MCF 10A (cell line): ENCODE data around the gene NAALADL2. TPM values are rescaled to one million over a fixed set of nuclear protein-coding genes. Genes with fewer than 3 reads are reported as not detected.

Source experiments
- BruUV-seq: library from RNA; stranded (reverse); fragments of 400-500 nt; replicated peaks from 2 replicates; lab custom pipeline; 2021; lab: Mats Ljungman, UMichigan
- CTCF ChIA-PET: fragments of 300-600 bp; sonication (Branson Sonifier 250); formaldehyde crosslinking; extraction: SDS; loops from one replicate; lab custom pipeline; 2021; ENCODE audit warnings: antibody characterized with exemption, inconsistent platforms; lab: Yijun Ruan, JAX
- POLR2A ChIA-PET: fragments of 300-600, 350-650 bp; sonication (Branson Sonifier 250); formaldehyde crosslinking; extraction: SDS; loops from one replicate; lab custom pipeline; 2020; ENCODE audit warnings: antibody characterized with exemption, inconsistent platforms; lab: Yijun Ruan, JAX
- DNase-seq: peaks from one replicate; pipeline ENCODE4 v3.0.0-alpha.2; 2018; ENCODE audit not compliant: unreplicated experiment
- H3K27ac Mint-ChIP-seq: one replicate; pipeline ENCODE4 v1.8.0; 2022; ENCODE audit warnings: mild to moderate bottlenecking, low read depth, mixed read lengths; ENCODE audit not compliant: unreplicated experiment
- H3K27me3 Mint-ChIP-seq: one replicate; pipeline ENCODE4 v1.8.0; 2022; ENCODE audit warnings: mixed read lengths; ENCODE audit not compliant: insufficient read depth, unreplicated experiment
- H3K36me3 Mint-ChIP-seq: one replicate; pipeline ENCODE4 v1.8.0; 2022; ENCODE audit warnings: mild to moderate bottlenecking, moderate library complexity, mixed read lengths; ENCODE audit not compliant: insufficient read depth, unreplicated experiment
- H3K4me1 Mint-ChIP-seq: one replicate; pipeline ENCODE4 v1.8.0; 2022; ENCODE audit warnings: mixed read lengths; ENCODE audit not compliant: insufficient read depth, unreplicated experiment
- H3K4me3 Mint-ChIP-seq: one replicate; pipeline ENCODE4 v1.8.0; 2022; ENCODE audit warnings: mild to moderate bottlenecking, moderate library complexity, mixed read lengths; ENCODE audit not compliant: unreplicated experiment
- H3K9me3 Mint-ChIP-seq: one replicate; pipeline ENCODE4 v1.8.0; 2022; ENCODE audit warnings: mixed read lengths; ENCODE audit not compliant: unreplicated experiment
- CTCF ChIP-seq: fragments of 200-600 bp; IDR thresholded peaks from one replicate; pipeline ENCODE4 v1.8.0; 2022; ENCODE audit warnings: antibody characterized with exemption, mild to moderate bottlenecking; ENCODE audit not compliant: unreplicated experiment
- intact Hi-C: fragments of 100-400 bp; cut with micrococcal nuclease; formaldehyde crosslinking; loops from 2 replicates; pipeline ENCODE4 v1.14.1; 2022
- total RNA-seq: library from RNA; stranded (reverse); gene quantifications from 2 replicates; pipeline ENCODE4 v1.2.3, GENCODE V29; 2022

Gene NAALADL2
- total RNA-seq, 1 experiment from 2014 or later: 4.2 TPM

DNA sequence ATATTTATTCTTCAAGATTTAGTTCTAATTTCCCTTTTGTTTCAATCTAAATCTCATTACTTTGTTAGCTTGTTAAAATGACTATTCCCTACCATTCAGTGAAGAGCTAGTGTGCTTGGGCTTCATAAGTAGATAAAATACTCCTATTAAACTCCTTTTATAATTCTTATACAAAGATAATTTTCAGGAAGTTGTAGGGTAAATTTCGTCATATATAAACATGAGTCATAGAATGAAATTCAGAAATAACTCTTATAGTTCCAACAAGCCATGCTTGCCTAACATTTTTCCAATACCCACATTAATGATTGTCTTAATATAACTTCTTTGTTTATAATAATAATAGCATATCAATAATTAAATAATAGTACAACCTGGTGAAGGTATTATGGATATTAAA, 407.3 kb downstream of the NAALADL2 start:
- Mint-ChIP-seq H3K4me3 (no peak overlapping the region), H3K9me3 (no peaks in the 10 kb centered on the region), H3K36me3 (no peaks in the 10 kb centered on the region), H3K27ac (no peak overlapping the region), H3K4me1 (peaks cover 12% of the 10 kb centered on the region), H3K27me3 (no peaks in the 10 kb centered on the region)
- POLR2A ChIA-PET: interaction anchor here (0.7 to 1.4 kb wide), 2 partner anchors 11 to 686 kb away, joined by 3 to 4 read pairs; no protein-coding TSS in a partner anchor
- CTCF ChIA-PET: no interaction called here
- intact Hi-C loops: no loop called here
- DNase-seq: peak; percentile 49
- TF ChIP-seq CTCF: no peak
- no TSS peak for BruUV-seq

- ChIA-PET POLR2A (interaction anchor here (1.4 kb wide), 1 partner anchor 12 kb away, joined by 4 read pairs; no protein-coding TSS in a partner anchor), CTCF (interaction anchor here (0.7 kb wide), 1 partner anchor 58 kb away, joined by 4 read pairs; no protein-coding TSS in a partner anchor)
- intact Hi-C loops: no loop called here
- Mint-ChIP-seq H3K9me3 (no peaks in the 10 kb centered on the region), H3K27ac (peak overlapping the region; percentile 31), H3K27me3 (no peaks in the 10 kb centered on the region), H3K36me3 (no peaks in the 10 kb centered on the region), H3K4me1 (peaks cover 8% of the 10 kb centered on the region), H3K4me3 (no peak overlapping the region)
- BruUV-seq: no TSS peak
- no peak for TF ChIP-seq CTCF
- DNase-seq: peak; percentile 21
Measured at GRCh38 chr3:175267121-175267531, 408.0 kb downstream of the NAALADL2 start.

- BruUV-seq: no TSS peak
- Mint-ChIP-seq H3K27me3 (no peaks in the 10 kb centered on the region), H3K4me3 (no peak overlapping the region), H3K4me1 (peaks cover 8% of the 10 kb centered on the region), H3K9me3 (no peaks in the 10 kb centered on the region), H3K36me3 (no peaks in the 10 kb centered on the region), H3K27ac (peak overlapping the region; percentile 31)
- POLR2A ChIA-PET: interaction anchor here (1.4 kb wide), 1 partner anchor 12 kb away, joined by 4 read pairs; no protein-coding TSS in a partner anchor
- CTCF ChIA-PET: interaction anchor here (0.7 kb wide), 1 partner anchor 58 kb away, joined by 4 read pairs; no protein-coding TSS in a partner anchor
- no peak for DNase-seq
- intact Hi-C loops: no loop called here
- no peak for TF ChIP-seq CTCF
Measured at GRCh38 chr3:175267561-175267960, 408.4 kb downstream of the NAALADL2 start.

DNA sequence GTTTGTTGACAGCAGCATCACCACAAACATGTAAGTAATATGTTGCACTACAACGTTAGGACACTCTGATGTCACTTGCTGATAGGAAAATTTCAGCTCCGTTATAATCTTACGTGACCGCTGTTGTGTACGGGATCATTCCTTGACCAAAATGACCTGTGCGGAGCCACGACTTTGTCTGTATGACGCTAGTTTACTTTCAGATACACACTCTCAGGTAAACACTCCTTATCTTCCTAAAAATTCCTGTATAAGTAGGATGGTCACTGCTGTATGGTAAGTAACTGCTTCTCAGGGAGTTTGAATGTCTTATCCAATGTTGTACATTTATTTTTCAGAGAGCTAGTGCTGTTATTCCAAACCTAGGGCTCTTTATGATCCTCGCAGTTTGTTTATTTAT, 410.3 kb downstream of the NAALADL2 start:
- Mint-ChIP-seq H3K9me3 (no peaks in the 10 kb centered on the region), H3K4me1 (peaks cover 8% of the 10 kb centered on the region), H3K36me3 (no peaks in the 10 kb centered on the region), H3K4me3 (no peak overlapping the region), H3K27me3 (no peaks in the 10 kb centered on the region), H3K27ac (no peak overlapping the region)
- DNase-seq: no peak
- ChIA-PET POLR2A (interaction anchor here (0.7 kb wide), 1 partner anchor 56 kb away, joined by 3 read pairs; no protein-coding TSS in a partner anchor), CTCF (no interaction called here)
- TF ChIP-seq CTCF: no peak
- intact Hi-C loops: no loop called here
- no TSS peak for BruUV-seq
